ENCODE results near the gene UBASH3B.
"Not testable (repeated sequence)": the region's sequence is repeated elsewhere in the genome, so short reads cannot be mapped to it uniquely, and the experiment has no call there.

Gene UBASH3B

DNA sequence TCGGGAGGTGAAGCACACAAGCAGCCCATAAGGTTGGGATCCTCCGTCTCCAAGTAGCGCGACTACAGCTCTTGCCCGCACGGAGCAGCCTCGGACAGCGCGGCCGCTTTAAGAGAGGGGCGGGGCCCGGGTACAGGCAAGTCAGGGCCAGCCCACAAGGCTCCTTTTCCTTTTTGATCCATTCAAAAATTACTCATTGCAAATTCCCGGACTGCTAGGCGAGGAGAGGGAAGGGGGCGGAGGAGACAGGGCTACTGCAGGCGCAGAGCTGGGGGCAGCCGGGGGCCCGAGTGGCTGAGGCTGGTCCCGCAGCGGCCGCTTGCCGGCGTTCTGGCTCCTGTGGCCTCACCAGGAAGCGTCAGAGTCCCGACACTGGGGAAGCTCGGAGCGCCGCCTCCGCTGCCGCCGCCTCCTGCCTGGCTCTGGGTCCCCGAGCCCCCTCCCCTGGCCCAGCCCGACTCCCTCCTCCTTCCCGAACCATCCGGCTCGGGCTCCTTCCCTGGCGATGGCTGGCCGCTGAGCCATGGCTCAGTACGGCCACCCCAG, at the start of gene UBASH3B:
Gene UBASH3B, plus strand, starts transcription at position 196 of the 546 bp plus-strand sequence. Its CDS starts 328 bp downstream, at position 524.
- TF ChIP-seq CTCF (IDR thresholded peaks at IDR 0.05; ENCODE audit: borderline replicate concordance, control extremely low read depth, extremely low read depth, insufficient read depth, missing control alignments), result no peak
- DNase-seq (ENCODE audit: low spot score), result peak; percentile 79
- in situ Hi-C loops (cut with MboI; ENCODE audit: low sequenced_read_pairs, unreplicated experiment), result no loop called here

DNA sequence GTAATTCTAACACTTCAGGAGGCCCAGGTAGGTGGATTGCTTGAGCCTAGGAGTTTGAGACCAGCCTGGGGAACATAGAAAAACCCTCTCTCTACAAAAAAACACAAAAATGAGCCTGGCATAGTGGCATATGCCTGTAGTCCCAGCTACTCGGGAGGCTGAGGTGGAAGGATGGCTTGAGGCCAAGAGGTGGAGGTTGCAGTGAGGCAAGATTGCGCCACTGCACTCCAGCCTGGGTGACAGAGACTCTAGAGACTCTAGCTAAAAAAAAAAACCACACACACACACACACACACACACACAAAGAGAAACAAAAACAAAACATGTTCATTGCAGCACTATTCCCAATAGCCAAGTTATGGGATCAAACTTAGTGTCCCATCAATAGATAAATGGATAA, 48.4 kb upstream of the UBASH3B start:
- not testable (repeated sequence) for DNase-seq (ENCODE audit: low spot score)
- in situ Hi-C loops (cut with MboI; ENCODE audit: low sequenced_read_pairs, unreplicated experiment), result loop anchor here (25.0 kb wide), 1 partner anchor 405 kb away; no protein-coding TSS in a partner anchor

- in situ Hi-C loops (cut with MboI; ENCODE audit: low sequenced_read_pairs, unreplicated experiment), result loop anchor here (25.0 kb wide), 1 partner anchor 400 kb away; no protein-coding TSS in a partner anchor
- TF ChIP-seq CTCF (IDR thresholded peaks at IDR 0.05; ENCODE audit: borderline replicate concordance, control extremely low read depth, extremely low read depth, insufficient read depth, missing control alignments), result no peak
- DNase-seq (ENCODE audit: low spot score), result no peak
Measured at GRCh38 chr11:122612123-122612824, 43.2 kb upstream of the UBASH3B start.

- in situ Hi-C loops (cut with MboI; ENCODE audit: low sequenced_read_pairs, unreplicated experiment), result loop anchor here (25.0 kb wide), 1 partner anchor 396 kb away; no protein-coding TSS in a partner anchor
- no peak for DNase-seq (ENCODE audit: low spot score)
- TF ChIP-seq CTCF (IDR thresholded peaks at IDR 0.05; ENCODE audit: borderline replicate concordance, control extremely low read depth, extremely low read depth, insufficient read depth, missing control alignments), result no peak
Measured at GRCh38 chr11:122616718-122617117, 38.8 kb upstream of the UBASH3B start.

DNA sequence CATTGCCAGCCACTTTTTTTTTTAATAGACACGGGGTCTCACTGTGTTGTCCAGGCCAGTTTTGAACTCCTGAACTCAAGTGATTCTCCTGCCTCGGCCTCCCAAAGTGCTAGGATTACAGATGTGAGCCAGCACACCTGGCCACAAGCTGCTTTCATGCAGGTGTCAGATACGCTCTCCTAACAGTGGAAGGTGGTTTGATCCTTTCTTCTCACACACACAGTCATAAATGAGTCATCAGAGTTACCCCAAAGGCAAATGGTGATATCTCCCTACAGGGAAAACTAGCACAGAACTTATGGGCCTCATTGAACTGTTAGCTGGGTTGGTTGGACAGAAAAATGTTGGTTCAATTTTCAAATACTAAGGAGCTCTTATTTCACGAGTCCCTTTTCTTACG, 38.2 kb upstream of the UBASH3B start:
- no peak for DNase-seq (ENCODE audit: low spot score)
- TF ChIP-seq CTCF (IDR thresholded peaks at IDR 0.05; ENCODE audit: borderline replicate concordance, control extremely low read depth, extremely low read depth, insufficient read depth, missing control alignments), result no peak
- in situ Hi-C loops (cut with MboI; ENCODE audit: low sequenced_read_pairs, unreplicated experiment), result loop anchor here (25.0 kb wide), 1 partner anchor 395 kb away; no protein-coding TSS in a partner anchor

DNA sequence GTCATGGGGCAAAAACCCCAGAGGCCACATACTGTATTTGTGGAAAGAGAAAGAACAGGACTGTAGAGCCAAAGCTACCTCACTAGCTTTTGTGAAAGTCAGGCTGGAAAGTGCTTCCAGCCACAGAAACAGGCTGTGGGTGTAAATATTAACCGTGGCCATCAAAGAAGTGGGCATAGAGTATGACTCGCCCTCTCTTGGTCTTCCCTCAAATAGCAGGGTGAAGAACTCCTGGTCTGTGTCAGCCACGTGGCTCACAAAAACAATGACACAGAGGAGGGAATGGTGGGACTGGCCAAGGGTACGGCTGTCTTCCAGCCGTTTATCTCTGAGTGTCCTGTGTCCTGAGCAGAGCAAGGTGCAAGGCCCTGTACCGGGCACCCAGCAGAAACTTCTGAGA, 37.6 kb upstream of the UBASH3B start:
- TF ChIP-seq CTCF (IDR thresholded peaks at IDR 0.05; ENCODE audit: borderline replicate concordance, control extremely low read depth, extremely low read depth, insufficient read depth, missing control alignments), result no peak
- in situ Hi-C loops (cut with MboI; ENCODE audit: low sequenced_read_pairs, unreplicated experiment), result loop anchor here (25.0 kb wide), 1 partner anchor 394 kb away; no protein-coding TSS in a partner anchor
- no peak for DNase-seq (ENCODE audit: low spot score)

DNA sequence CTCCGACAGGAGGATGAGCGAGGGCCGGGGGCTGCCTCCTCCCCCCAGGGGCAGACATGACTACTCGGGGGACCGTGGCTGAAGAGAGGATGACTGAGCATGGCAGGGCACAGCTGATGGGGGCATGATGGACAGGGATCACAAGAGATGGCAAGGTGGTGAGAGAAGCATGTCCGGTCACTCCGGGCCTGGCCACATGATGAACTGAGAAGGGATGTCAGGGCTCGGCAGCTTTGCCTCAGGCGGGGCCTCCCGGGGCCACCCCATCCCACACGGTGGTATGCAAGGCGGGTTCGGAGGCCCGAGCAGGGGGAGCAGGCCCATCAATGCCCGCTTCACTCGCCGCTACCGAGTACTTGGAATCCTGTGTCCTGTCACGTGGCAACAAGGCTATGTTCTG, 36.6 kb upstream of the UBASH3B start:
- DNase-seq (ENCODE audit: low spot score), result no peak
- TF ChIP-seq CTCF (IDR thresholded peaks at IDR 0.05; ENCODE audit: borderline replicate concordance, control extremely low read depth, extremely low read depth, insufficient read depth, missing control alignments), result no peak
- in situ Hi-C loops (cut with MboI; ENCODE audit: low sequenced_read_pairs, unreplicated experiment), result loop anchor here (25.0 kb wide), 1 partner anchor 393 kb away; no protein-coding TSS in a partner anchor

Data from GM13976 (cell line).